Adipocyte (in vitro differentiated cells): ENCODE measurements around the gene ARVCF.
"Not testable (repeated sequence)": the region's sequence is repeated elsewhere in the genome, so short reads cannot be mapped to it uniquely, and the experiment has no call there.

Experiments used
- DNase-seq: peaks from one replicate; pipeline ENCODE4 v3.0.0-alpha.2; 2015; ENCODE audit warnings: low read depth
- H3K27me3 ChIP-seq: replicated peaks from 2 replicates; pipeline ENCODE4 v1.7.0; 2013; ENCODE audit warnings: mild to moderate bottlenecking, low read length, moderate library complexity; ENCODE audit not compliant: control insufficient read depth, insufficient read depth
- H3K36me3 ChIP-seq: 2 replicates; pipeline ENCODE4 v1.7.0; 2013; ENCODE audit warnings: low read length, mild to moderate bottlenecking, moderate library complexity; ENCODE audit not compliant: control insufficient read depth, insufficient read depth, severe bottlenecking
- H3K4me1 ChIP-seq: 2 replicates; pipeline ENCODE4 v1.7.0; 2013; ENCODE audit warnings: mild to moderate bottlenecking, low read length, moderate library complexity; ENCODE audit not compliant: control insufficient read depth, insufficient read depth
- H3K4me3 ChIP-seq: 2 replicates; pipeline ENCODE4 v1.7.0; 2013; ENCODE audit warnings: mild to moderate bottlenecking, low read length, moderate library complexity
- H3K9ac ChIP-seq: 2 replicates; pipeline ENCODE4 v1.7.0; 2013; ENCODE audit warnings: mild to moderate bottlenecking, low read length, moderate library complexity
- H3K9me3 ChIP-seq: 2 replicates; pipeline ENCODE4 v1.7.0; 2013; ENCODE audit warnings: mild to moderate bottlenecking, low read length, moderate library complexity; ENCODE audit not compliant: control insufficient read depth

Gene ARVCF

DNA sequence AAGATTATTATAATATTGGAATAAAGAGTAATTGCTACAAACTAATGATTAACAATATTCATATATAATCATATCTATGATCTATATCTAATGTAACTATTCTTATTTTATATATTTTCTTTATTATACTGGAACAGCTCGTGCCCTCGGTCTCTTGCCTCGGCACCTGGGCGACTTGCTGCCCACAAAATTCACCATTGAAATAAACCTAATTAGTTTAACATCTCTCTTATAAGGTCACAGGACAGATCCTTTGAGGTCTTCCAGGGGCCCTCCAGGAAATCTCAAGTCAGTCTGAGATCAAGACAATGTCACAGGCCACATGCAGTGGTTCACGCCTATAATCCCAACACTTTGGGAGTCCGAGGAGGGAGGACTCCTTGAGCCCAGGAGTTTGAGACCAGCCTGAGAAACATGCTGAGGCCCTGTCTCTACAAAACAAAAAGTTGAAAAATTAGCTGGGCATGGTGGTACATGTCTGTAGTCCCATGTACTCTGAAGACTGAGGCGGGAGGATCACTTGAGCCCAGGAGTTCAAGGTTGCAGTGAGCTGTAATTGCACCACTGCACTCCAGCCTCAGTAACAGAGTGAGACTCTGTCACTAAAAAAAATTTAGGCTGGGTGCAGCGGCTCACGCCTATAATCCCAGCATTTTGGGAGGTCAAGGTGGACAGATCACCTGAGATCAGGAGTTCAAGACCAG lies 68.4 kb downstream of the ARVCF start:
- no peaks in the 10 kb centered on the region for H3K9me3 ChIP-seq
- no peaks in the 10 kb centered on the region for H3K27me3 ChIP-seq
- no peak overlapping the region for H3K4me3 ChIP-seq
- H3K9ac ChIP-seq, result peak overlapping the region; percentile 34
- DNase-seq, result no peak
- H3K4me1 ChIP-seq, result peaks cover 36% of the 10 kb centered on the region
- peaks cover 6% of the 10 kb centered on the region for H3K36me3 ChIP-seq

DNA sequence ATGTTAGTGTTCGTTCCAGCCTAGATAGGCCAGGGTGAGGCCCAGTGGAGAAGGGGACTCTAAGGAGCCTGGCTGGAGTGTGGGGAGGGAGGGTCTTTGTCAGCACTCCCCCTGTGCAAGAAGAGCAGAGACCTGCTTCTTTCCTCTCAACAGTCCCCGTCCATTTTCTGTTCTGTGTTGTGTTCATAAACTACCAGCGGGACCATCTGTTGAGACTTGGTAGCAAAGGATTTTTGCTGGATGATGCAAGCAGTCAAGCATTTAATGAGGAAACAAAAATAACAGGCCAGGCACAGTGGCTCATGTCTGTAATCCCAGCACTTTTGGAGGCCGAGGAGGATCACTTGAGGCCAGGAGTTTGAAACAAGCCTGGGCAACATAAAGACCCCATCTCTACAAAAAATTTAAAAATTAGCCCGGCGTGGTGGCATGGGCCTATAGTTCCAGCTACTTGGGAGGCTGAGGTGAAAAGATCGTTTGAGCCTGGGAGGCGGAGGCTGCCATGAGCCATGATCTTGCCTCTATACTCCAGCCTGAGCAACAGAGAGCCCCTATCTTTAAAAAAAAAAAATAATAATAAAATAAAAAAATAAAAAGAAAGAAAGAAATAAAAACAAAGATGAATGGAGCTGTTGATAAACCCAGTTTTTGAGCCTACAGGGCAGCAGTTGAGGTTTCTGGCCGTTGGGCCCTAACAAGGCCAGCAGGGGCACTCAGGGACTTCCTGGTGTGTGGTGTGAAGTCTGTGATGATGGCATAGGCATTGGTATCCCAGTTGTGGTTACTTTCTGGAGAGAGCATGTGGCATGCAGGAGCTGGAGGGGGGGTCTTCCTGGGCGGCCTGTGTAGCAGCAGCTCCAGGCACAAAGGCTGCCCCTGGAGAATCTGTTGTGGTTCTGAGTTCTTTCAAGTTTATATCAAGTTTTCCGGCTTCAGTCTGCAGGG lies 73.3 kb downstream of the ARVCF start:
- peak; percentile 94 for DNase-seq
- peak overlapping the region; percentile 99 for H3K9ac ChIP-seq
- peak overlapping the region; percentile 97 for H3K4me3 ChIP-seq

DNA sequence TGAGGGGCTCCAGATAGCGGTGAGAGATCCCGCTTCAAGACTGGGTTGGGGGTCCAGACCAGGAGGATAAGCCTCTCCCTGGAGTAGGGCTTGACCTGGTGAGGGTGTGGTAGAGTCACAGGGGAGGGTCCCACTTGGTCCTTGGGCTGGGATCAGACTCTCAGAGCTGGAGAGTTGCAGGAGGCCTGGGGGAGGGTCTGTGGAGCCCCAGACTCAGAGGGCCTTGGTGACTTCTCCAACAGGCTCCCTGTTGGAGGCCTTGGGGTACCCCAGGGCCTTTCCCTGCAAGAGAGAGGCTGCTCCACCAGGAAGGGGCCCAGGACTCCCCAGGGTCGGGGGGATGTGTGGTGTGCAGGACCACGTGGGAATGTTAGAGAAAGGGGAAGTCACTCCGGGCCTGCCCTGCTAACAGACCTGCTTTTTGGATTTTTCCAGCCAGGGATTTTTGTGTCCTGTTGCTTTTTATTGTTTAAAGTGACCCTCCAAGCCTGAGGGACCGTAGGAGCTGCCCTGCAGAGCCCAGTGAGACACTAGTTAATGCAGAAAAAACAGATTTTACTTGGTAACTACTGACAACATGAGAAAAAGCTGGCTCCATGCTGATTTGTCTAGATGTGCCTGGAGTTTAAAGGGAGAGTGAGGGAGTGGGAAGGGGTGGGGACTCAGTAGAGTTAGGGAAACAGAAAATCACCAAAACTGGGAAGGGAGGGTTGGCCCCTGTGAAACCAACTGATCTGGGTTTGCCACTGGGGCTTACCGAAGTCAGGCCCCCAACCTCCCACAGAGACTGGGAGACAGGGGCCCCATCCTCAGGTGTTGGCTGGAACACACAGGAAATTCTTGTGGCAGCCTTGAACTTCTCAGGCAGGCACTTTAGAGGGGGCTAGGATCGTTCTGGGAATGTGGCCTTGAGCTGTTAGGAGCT lies 74.2 kb downstream of the ARVCF start:
- peak overlapping the region; percentile 97 for H3K4me3 ChIP-seq
- peak overlapping the region; percentile 99 for H3K9ac ChIP-seq
- H3K4me1 ChIP-seq, result peaks cover 34% of the 10 kb centered on the region
- no peaks in the 10 kb centered on the region for H3K9me3 ChIP-seq
- DNase-seq, result peak; percentile 83
- no peaks in the 10 kb centered on the region for H3K27me3 ChIP-seq
- no peaks in the 10 kb centered on the region for H3K36me3 ChIP-seq

More for the DNA sequence above, 73.3 kb downstream of the ARVCF start:
- Histone ChIP-seq H3K9me3 (no peaks in the 10 kb centered on the region), H3K36me3 (no peaks in the 10 kb centered on the region), H3K27me3 (no peaks in the 10 kb centered on the region), H3K4me1 (peaks cover 40% of the 10 kb centered on the region)

DNA sequence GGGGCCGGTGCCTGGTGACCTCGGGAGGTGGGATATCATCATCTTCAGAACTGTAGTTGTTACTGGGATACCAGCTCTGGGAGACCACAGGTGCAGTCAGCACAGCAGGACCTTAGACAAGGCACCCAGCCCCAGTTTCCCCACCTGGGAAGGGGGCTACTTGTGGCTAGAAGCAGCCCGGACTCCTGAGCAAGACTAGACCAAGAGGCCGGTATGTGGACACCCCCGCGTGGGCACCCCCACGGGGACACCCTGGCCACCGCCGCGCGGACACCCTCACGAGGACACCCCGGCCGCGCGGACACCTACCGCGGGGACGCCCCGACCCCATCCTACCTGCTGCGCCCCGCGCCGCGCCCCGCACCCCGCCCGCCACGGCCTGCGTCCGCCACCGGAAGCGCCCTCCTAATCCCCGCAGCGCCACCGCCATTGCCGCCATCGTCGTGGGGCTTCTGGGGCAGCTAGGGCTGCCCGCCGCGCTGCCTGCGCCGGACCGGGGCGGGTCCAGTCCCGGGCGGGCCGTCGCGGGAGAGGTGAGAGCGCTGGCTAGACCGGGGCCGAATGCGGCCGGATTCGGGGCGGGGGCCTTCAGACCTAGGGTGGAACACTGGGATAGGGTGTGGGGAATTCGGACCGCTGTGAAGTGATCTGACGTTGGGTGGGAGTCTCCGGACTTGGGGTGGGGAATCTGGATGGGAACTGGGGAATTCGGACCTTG lies 75.1 kb downstream of the ARVCF start, which contains the start of the genes COMT and TXNRD2:
Gene COMT (plus strand): TSS at position 408 of the 718 bp plus-strand sequence. CDS start 20,755 bp downstream, outside the sequence.
Gene TXNRD2 (minus strand): TSS at position 454 of the 718 bp plus-strand sequence. CDS start 15 bp downstream, at position 439.
- DNase-seq, result peak; percentile 88
- Histone ChIP-seq H3K27me3 (no peaks in the 10 kb centered on the region), H3K4me1 (peaks cover 31% of the 10 kb centered on the region), H3K4me3 (peak within 1 kb of the TSS; percentile 97), H3K9me3 (no peaks in the 10 kb centered on the region), H3K36me3 (no peaks in the 10 kb centered on the region), H3K9ac (peak within 1 kb of the TSS; percentile 99)

DNA sequence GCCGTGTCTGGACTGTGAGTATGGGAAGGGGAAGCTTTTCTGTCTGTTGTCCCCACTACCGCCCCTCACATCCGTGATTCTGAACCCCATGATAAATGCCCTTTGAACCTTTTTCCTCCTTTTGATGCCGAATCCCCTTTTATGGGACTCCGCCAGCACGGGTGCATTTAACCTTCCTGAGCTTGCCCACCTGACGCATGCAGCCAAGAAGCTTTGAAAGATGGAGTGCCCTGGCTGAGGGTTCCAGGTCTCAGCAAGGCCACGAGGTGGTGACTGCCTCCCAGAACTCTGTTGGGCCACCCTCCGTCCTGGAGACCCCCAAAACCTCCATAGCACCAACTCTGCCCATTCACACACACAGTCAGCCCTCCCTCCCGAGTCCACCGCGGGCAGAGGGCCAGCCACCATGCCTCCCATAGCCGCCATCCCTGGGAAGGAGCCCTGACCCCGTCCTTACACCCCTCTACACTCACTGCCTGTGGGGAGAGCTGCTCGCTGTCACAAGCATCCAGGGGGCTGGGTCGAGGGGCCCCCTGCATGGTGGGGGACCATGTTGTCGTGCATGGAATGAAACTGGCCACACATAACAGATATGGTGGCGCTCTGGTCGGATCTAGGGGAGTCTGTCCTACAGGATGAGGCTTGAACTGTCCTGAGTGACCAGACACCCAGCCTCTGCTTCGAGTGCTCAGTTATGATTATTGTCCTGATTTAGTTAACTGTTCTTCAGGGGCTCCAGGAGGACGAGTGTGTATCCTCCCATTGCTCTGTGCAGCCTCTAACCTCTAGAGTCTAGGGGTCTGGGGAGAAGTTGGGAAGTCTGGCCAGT lies 75.9 kb downstream of the ARVCF start:
- Histone ChIP-seq H3K4me3 (peak overlapping the region; percentile 97), H3K4me1 (peaks cover 31% of the 10 kb centered on the region)

DNA sequence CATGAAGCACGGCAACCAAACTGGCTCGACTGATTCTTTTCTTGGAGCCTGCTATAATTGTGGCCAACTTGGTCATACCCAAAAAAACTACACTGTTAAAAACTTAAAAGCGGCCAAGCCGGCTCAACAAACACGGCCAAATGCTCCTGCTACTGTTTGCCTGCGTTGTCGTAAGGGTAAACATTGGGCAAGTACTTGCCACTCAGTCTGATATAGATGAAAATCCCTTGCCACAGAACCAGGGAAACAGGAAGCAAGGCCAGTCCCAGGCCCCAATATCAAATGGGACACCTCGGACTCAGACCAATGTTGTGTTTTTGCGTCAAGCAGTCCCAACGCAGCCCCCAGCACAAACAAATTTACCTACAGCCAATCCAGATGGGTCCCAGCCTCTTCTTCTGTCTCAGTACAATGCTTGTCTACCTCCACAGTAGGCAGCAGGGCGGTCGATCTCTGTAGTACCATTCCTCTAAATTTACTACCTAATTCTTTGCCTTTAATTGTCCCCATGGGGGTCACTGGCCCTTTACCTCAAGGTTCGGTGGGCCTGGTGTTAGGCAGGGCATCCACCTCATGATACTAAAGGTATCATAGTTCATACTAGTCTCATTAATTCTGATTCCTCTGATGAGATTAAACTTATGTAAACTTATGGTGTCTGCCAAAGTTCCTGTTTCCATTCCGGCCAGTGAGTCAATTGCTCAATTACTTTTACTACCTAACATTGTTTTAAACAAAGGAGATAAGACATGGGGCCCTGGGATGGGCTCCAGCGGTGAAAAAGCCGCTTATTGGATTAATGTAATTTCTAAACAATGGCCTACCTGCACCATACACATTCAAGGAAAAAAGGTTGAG lies 78.8 kb downstream of the ARVCF start:
- no peaks in the 10 kb centered on the region for H3K27me3 ChIP-seq
- peaks cover 18% of the 10 kb centered on the region for H3K4me1 ChIP-seq
- H3K4me3 ChIP-seq, result no peak overlapping the region
- H3K9ac ChIP-seq, result no peak overlapping the region
- no peaks in the 10 kb centered on the region for H3K9me3 ChIP-seq
- DNase-seq, result no peak
- H3K36me3 ChIP-seq, result no peaks in the 10 kb centered on the region

More for the DNA sequence above, 75.9 kb downstream of the ARVCF start:
- Histone ChIP-seq H3K36me3 (no peaks in the 10 kb centered on the region), H3K27me3 (no peaks in the 10 kb centered on the region), H3K9me3 (no peaks in the 10 kb centered on the region), H3K9ac (peak overlapping the region; percentile 99)
- DNase-seq, result no peak

DNA sequence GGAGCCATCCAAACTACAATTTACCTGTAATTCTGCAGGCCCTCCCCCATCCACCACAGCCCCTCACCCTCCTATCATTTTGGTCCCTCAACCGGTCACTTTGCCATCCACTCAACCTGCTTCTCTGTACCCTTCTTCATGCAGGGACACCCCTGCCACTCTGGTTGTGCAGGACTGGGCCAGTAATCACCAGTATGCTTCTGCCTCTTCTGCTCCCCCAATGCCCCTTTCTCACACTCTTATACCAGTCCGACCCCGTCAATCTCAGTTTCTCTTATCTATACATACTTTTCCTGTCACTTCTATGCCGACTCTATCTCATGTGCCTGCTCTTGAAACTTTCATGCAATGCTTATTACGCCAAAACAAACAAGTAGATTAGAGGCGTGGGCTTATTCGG lies 80.1 kb downstream of the ARVCF start:
- H3K27me3 ChIP-seq, result no peaks in the 10 kb centered on the region
- no peaks in the 10 kb centered on the region for H3K9me3 ChIP-seq
- H3K4me3 ChIP-seq, result no peak overlapping the region
- H3K4me1 ChIP-seq, result peaks cover 10% of the 10 kb centered on the region
- DNase-seq, result no peak
- no peak overlapping the region for H3K9ac ChIP-seq
- H3K36me3 ChIP-seq, result no peaks in the 10 kb centered on the region

DNA sequence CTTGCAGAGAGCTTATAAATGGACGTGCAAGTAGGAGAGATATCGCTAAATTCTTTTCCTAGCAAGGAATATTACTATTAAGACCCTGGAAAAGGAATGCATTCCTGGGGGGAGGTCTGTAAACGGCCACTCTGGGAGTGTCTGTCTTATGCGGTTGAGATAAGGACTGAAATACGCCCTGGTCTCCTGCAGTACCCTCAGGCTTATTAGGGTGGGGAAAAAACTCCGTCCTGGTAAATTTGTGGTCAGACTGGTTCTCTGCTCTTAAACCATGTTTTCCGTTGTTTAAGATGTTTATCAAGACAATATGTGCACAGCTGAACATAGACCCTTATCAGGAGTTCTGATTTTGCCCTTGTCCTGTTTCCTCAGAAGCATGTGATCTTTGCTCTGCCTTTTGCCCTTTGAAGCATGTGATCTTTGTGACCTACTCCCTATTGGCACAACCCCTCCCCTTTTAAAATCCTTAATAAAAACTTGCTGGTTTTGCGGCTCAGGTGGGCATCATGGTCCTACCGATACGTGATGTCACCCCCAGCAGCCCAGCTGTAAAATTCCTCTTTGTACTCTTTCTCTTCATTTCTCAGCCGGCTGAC lies 81.4 kb downstream of the ARVCF start:
- not testable (repeated sequence) for H3K4me1 ChIP-seq, H3K27me3 ChIP-seq, H3K9me3 ChIP-seq, H3K4me3 ChIP-seq, DNase-seq, H3K36me3 ChIP-seq, H3K9ac ChIP-seq
